HTR-8/SVneo (cell line): ENCODE results near the gene LTV1.

Experiments
- DNase-seq: peaks from one replicate; pipeline ENCODE4 v3.0.0; 2011; ENCODE audit warnings: low spot score, mixed read lengths; ENCODE audit not compliant: insufficient read length
- FAIRE-seq: peaks from 2 replicates; lab custom pipeline; 2011; peaks lifted over from hg19 to GRCh38; lab: Jason Lieb, UNC

LTV1 gene

DNA sequence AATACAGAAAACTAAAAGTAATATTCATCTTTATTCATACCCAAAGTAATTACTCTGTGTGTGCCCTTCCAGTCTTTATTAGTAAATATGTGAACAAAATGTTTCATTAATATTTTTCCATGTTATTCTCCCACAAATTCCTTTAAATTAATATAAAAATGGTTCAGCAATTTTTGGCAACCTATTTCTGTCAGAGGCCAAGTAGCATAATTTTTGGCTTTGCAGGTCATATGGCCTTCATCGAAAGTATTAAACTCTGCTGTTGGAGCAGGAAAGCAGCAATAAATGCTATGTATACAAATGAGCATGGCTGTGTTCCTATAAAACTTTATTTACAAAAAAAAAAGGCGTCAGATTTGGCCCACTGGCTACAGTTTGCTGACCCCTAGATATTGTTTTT, 37.3 kb downstream of the LTV1 start:
- no peak for DNase-seq
- FAIRE-seq: no peak

DNA sequence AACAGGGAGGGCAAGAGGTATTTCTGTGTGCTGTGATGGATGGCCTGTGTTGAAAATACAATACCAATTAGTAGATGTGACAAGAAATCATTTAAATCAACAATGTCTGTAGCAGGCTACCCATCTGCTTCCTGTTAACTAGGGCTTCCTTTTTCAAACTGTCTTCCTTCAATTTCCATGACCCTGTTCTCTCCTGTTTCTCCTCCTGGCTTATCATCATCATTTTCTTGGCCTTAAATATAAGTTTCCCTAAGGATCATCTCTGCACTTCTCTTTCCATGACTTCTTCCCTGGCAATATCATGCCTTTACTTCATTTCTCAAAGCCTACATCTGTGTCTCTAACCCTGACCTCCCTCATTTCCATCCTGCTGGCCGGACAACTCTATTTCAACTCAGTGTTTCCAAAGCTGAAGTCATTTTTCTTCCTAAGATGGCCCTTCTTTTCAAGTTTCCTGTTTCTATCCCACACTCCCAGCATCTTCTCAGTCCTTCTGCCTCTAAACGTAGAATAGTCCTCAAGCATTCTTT, 39.3 kb downstream of the LTV1 start:
- FAIRE-seq (no peak), DNase-seq (no peak)

DNA sequence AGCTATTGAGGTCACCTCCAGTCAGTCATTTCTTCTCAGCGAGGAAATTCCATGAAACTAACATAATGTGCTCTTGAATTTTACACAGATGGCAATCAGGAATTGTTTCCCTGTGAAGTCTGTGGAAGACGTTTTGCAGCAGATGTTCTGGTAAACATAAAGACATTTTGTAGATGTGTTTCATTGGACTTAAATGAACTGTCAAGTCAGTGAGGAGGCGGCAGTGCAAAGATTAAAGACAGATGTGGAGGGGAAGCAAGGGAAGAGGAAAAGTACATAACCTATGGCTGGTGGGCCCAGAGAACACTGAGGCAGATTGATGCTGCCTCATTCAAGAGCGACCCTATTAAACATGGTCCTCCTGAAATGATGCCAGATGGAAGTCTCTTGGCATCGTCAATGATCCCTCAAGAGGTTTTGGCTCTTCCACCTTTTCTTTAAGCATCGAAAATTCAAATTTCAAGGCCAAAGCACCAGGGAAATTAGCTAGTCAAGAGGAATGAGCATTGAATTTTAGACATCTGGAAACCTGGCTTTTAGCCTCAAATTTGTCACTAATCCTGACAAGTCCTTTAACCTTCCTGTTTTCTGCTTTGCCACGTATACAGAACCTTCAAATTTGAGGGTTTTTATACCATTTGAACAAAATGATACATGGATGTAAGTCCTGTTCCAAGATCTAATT, 41.2 kb downstream of the LTV1 start:
- FAIRE-seq (no peak), DNase-seq (no peak)

DNA sequence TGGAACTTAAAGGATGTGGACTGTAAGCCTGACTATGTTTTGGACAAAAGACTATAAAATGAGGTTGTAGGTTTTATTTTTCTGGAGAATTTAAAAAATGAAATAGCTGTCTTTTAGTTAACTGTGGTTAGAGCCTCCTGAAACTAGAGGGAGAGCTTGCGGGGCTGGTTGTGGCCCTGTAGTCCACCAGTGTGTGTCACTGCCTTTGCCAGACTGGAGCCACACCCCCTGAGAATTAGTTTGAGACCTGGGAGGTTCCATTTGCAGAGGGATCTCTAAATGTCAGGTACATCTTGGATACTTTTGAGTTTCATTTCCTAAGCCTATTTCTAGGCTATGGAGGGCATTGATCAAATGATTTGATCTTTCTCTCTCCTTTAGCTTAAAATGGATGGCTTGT, 42.0 kb downstream of the LTV1 start:
- no peak for DNase-seq
- no peak for FAIRE-seq

DNA sequence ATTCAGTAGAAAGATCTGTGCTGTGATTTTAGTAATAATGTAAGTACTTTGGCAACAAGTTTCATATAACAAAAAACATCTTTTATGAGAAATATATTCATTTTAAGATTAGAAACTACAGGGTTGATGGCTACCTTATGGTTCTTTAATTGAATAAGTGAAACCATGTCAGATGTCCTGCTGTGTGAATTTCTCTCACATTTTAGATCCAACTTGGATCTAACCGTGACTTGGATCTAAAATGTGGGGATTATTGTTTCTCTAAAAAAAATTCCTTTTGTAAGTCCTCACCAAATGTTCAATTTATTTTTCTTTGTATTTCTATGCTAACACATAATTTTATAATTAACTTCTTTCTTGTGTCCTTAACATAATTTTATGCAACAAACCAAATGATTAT, 51.5 kb downstream of the LTV1 start:
- no peak for FAIRE-seq

DNA sequence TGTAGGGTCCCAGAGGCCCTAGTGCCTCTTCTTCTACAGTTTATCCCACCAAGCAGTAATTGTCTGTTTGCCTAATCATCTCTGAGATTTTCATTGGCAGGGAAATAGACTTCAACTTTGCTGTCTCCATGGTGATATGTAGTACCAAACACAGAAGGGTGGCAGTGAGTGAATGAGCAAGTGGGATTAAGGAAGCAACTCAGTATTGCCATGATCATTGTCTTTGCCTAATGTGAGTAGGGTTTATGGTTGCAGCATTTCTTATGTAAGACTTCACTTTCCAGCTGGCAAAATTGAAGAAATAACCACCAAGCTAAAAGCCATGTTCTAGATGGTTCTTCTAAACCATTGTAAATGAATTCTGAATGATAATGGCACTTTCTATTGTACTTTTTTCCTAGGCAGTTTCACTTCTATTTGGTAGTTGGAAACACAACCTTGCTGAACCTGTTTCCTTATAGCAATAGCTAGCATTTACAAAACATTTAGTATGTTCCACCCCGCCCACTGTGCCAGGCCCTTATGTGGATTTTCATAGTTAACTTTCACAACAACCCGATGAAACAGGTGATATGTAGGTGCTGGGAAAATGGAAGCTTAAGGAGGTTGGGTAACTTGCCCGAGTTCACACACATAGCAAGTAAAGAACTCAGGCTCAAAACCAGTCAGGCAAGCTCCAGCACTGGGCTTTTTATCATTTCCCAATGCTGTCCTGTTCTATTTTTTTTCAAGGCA, 53.2 kb downstream of the LTV1 start:
- no peak for FAIRE-seq

More for the DNA sequence above, 51.5 kb downstream of the LTV1 start:
- DNase-seq: no peak

DNA sequence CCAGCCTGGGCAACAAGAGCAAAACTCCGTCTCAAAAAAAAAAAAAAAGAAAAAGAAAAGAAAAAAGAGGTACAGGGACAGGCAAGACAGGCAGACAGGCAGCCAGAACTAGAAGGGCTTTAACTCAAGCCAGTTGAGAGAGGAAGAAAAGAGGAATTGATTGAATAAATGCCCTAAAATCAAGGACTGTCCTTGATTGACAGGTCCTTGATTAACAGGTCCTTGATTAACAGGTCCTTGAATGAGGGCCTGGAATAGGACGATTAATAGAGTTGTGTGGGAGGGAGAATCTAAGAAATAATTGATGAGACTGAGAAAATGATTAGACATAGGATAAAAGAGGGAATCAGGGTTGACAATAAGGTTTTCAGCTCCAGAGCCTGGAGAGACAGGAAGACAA, 57.2 kb downstream of the LTV1 start:
- no peak for FAIRE-seq
- DNase-seq: no peak

More for the DNA sequence above, 53.2 kb downstream of the LTV1 start:
- no peak for DNase-seq

DNA sequence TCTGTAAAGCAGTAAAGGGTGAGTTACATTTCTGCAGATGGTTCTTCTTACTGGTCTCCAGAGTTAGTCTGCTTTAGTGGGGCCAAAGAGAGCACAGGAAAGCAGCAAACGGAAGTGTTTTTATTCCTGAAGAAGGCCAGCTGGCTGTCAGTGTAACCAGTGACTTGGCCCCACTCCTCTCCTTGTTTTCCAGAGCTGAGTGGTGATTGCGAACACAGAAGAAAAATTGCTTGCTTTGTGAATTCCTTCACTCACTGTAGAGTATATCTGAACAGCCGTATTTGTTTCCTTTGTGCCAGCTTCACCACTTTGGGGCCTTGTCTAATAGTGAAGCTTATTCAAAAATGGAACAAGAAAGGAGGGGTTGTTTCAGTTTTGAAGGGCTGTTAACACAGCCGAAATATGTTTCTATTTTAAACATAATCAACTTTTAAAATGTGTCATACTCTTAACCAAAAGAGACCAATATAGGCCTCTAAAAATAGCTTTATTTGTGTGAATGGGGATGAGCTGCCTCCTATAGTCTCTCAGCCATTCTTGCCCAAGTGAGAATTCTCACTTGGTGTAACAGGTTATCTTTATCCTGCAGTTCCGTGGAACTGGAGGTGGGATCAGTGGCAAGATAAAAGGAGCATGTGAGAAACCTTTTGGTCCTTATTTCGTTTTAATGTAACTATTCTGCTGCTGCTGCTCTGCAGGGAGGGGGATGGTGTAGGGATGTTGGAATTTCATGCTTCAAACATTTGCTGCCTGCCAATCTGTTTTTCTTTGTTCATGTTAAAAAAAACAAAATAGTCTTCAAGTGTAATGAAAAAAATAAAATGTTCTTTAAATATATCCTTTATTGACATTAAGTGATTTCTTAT, 59.0 kb downstream of the LTV1 start:
- FAIRE-seq (no peak), DNase-seq (no peak)

DNA sequence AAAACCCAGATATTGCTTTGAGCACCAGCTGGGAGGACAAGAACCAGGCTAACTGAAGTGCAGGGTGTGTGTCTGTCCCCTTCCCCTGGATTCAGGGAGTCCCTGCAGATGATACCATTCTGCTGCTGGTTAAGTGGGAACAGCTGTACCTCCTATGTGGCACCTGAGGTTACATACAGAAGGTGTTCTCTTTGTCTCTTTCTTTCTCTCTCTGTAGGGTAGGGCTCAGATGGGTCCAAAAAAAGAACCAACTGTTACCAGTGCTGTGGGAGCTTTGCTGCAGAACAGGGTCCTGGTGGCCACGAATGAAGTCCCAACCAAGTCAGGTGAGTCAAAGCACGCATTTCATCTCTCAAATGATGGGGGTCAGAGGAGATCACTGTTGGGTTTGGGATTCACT, 59.7 kb downstream of the LTV1 start:
- no peak for DNase-seq
- no peak for FAIRE-seq

DNA sequence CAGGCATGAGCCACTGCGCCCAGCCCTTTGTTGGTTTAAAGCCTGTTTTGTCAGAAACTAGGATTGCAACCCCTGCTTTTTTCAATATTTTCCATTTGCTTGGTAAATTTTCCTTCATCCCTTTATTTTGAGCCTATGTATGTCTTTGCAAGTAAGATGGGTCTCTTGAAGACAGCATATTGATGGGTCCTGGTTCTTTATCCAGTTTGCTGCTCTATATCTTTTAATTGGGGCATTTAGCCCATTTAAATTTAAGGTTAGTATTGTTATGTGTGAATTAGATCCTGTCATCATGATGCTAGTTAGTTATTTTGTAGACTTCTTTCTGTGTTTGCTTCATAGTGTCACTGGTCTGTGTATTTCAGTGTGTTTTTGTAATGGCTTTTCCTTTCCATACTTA, 67.9 kb downstream of the LTV1 start:
- no peak for FAIRE-seq

DNA sequence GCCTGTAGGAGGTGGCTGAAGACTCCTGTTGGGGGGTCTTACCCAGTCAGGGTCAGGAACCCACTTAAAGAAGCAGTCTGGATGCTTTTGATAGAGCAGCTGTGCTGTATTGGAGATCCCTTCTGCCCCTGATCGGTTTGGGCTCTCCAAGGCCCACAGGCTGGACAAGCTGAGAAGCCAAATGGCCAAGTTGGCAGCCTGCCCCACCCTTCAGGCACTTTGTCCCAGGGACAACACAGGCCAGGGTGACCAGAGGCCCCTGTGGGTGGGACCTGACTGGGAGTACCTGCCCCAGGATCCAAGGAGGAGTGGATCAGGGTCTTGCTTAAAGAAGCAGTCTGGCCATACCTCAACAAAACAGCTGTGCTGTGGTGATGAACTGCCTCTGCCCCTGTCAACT, 69.5 kb downstream of the LTV1 start:
- DNase-seq (no peak), FAIRE-seq (no peak)

More for the DNA sequence above, 67.9 kb downstream of the LTV1 start:
- DNase-seq: no peak
